Esophagus squamous epithelium (tissue), 5 donors: ENCODE data around the gene ARFIP2. TPM values are rescaled to one million over a fixed set of nuclear protein-coding genes. Genes with fewer than 3 reads are reported as not detected.
"Not testable (repeated sequence)": the region's sequence is repeated elsewhere in the genome, so short reads cannot be mapped to it uniquely, and the experiment has no call there.

Experiments
- DNase-seq: peaks from one replicate; lab custom pipeline; 2025; lab: John Stamatoyannopoulos, UW
- H3K27ac ChIP-seq, 4 donors: fragments of 200-600 bp; sonication (generic); one replicate each; pipeline ENCODE4 v1.5.1; 2016 to 2019; ENCODE audit warnings: mild to moderate bottlenecking in 1 of 4
- H3K27me3 ChIP-seq, 4 donors: fragments of 200-600 bp; sonication (generic); 1 replicate in 3 of 4; 2 replicates in 1 of 4; pipeline versions ENCODE4 v1.5.1 to v1.6.0; 2017 to 2021; ENCODE audit warnings: antibody characterized with exemption in 1 of 4
- H3K36me3 ChIP-seq, 3 donors: fragments of 200-600 bp; sonication (generic); one replicate each; pipeline ENCODE4 v1.5.1; 2016 to 2019
- H3K4me1 ChIP-seq, 3 donors: fragments of 200-600 bp; sonication (generic); one replicate each; pipeline ENCODE4 v1.5.1; 2017 to 2019
- H3K4me3 ChIP-seq, 4 donors: fragments of 200-600 bp; sonication (generic); 1 replicate in 3 of 4; 2 replicates in 1 of 4; pipeline ENCODE4 v1.5.1; 2016 to 2019; ENCODE audit warnings: mild to moderate bottlenecking in 2 of 4, moderate library complexity in 1 of 4
- H3K9me3 ChIP-seq, 3 donors: fragments of 200-600 bp; sonication (generic); one replicate each; pipeline ENCODE4 v1.5.1; 2016 to 2019
- POLR2A ChIP-seq, 4 donors: fragments of 450-650 bp; IDR thresholded peaks; one replicate each; pipeline ENCODE4 v1.6.1; 2017; ENCODE audit warnings: antibody characterized with exemption in 4 of 4, mild to moderate bottlenecking in 4 of 4, moderate library complexity in 3 of 4
- WGBS, 2 donors: methylation state at CpG; one replicate each; pipeline ENCODE4 v1.1.5; 2018; 5-methylcytosine and 5-hydroxymethylcytosine counted together
- intact Hi-C: fragments of 100-400 bp; cut with DNase I; formaldehyde crosslinking; loops from one replicate; pipeline ENCODE4 v1.15.0; 2022
- total RNA-seq, 4 donors: library from RNA; depleted of rRNA; stranded (reverse); fragments of >200 nt; gene quantifications; one replicate each; pipeline ENCODE4 v1.1.0, GENCODE V29; 2016
- TF ChIP-seq, protein P1 (sequence below), 6 experiments: fragments of 450-650 bp in 4 of 6; fragments of 200-600 bp in 2 of 6; sonication (generic) in 2 of 6; IDR thresholded peaks; one replicate each; pipeline ENCODE4 v1.5.1; 2016 to 2019; ENCODE audit warnings: antibody characterized with exemption in 6 of 6, mild to moderate bottlenecking in 4 of 6, moderate library complexity in 4 of 6
- donor health status: DM: yes; HTN: yes; CAD: no.

ARFIP2 gene
- total RNA-seq, 4 donors from 2014 or later: 39.4 to 74.6 (median 50.8) TPM

DNA sequence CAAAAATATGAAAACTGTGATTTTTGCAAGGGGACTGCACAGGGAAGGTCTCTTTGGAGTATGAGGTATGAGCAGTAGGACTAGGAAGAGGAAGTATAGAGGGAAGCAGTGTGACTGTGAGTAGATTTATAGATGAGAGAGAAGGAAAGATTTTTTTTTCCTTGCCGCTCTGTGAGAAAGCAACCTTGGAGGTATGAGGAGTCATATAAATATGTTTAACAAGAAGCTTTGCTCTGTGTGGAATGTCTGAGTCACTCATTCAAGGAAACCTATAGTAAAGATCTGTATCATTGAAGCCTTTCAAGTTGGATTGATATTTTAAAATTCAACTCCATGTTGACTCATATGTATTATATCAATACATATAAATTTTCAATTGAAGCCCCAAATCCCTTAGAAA is 42.1 kb upstream of the ARFIP2 start:
- Histone ChIP-seq H3K36me3 (peaks cover 0 to 28% (median 0%) of the 10 kb centered on the region in 3 donors), H3K4me3 (no peak overlapping the region), H3K4me1 (no peaks in the 10 kb centered on the region), H3K27me3 (no peaks in the 10 kb centered on the region), H3K27ac (no peak overlapping the region), H3K9me3 (no peaks in the 10 kb centered on the region)
- 0% methylated on average over 1 of the region's 1 CpG for WGBS, 2 donors
- no peak for DNase-seq
- intact Hi-C loops: no loop called here
- TF ChIP-seq POLR2A (IDR thresholded peaks at IDR 0.05): no peak
- TF ChIP-seq, protein P1, sequence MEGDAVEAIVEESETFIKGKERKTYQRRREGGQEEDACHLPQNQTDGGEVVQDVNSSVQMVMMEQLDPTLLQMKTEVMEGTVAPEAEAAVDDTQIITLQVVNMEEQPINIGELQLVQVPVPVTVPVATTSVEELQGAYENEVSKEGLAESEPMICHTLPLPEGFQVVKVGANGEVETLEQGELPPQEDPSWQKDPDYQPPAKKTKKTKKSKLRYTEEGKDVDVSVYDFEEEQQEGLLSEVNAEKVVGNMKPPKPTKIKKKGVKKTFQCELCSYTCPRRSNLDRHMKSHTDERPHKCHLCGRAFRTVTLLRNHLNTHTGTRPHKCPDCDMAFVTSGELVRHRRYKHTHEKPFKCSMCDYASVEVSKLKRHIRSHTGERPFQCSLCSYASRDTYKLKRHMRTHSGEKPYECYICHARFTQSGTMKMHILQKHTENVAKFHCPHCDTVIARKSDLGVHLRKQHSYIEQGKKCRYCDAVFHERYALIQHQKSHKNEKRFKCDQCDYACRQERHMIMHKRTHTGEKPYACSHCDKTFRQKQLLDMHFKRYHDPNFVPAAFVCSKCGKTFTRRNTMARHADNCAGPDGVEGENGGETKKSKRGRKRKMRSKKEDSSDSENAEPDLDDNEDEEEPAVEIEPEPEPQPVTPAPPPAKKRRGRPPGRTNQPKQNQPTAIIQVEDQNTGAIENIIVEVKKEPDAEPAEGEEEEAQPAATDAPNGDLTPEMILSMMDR (IDR thresholded peaks at IDR 0.05): no peak

DNA sequence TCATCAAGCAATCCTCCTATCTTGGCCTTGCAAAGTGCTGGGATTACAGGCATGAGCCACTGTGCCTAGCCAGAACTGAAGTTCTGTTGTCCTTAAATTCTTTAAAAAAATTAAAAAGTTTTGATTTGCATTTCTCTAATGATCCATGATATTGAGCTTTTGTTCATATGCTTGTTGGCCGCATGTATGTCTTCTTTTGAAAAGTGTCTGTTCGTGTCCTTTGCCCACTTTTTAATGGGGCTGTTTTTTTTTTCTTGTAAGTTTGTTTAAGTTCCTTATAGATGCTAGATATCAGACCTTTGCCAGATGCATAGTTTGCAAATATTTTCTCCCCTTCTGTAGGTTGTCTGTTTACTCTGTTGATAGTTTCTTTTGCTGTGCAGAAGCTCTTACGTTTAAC is 40.8 kb upstream of the ARFIP2 start:
- H3K27me3 ChIP-seq, H3K9me3 ChIP-seq, H3K4me3 ChIP-seq, intact Hi-C loops, H3K4me1 ChIP-seq, H3K27ac ChIP-seq, DNase-seq: not testable (repeated sequence)
- peaks cover 0 to 25% (median 0%) of the 10 kb centered on the region in 3 donors for H3K36me3 ChIP-seq
- 91 to 94% methylated on average over 3 of the region's 3 CpGs for WGBS, 2 donors

DNA sequence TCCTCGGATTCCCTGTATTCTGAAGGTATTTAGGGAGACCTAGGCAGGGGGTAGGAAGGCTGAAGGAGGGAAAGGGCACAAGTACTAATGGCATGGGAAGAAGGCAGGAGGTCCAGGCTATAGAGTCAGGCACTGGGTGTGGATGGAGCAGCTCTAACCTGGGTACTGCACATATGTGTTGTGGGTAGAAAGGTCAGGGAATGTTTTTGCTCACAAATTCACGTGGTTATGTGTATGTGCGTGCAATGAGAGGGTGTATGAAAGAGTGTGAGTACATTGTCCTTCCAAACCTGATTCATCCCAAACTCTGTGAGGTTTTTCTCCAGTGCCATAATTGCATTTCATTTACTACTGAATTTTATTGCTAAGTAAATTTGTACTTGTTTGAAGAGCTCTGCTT is 39.1 kb upstream of the ARFIP2 start:
- no peaks in the 10 kb centered on the region for H3K4me1 ChIP-seq
- no peak for DNase-seq
- TF ChIP-seq POLR2A (IDR thresholded peaks at IDR 0.05): no peak
- TF ChIP-seq, protein P1 (IDR thresholded peaks at IDR 0.05): no peak
- peaks cover 0 to 25% (median 0%) of the 10 kb centered on the region in 3 donors for H3K36me3 ChIP-seq
- 75 to 80% methylated on average over 3 of the region's 3 CpGs for WGBS, 2 donors
- H3K27ac ChIP-seq: no peak overlapping the region
- intact Hi-C loops: no loop called here
- H3K27me3 ChIP-seq: no peaks in the 10 kb centered on the region
- no peaks in the 10 kb centered on the region for H3K9me3 ChIP-seq
- no peak overlapping the region for H3K4me3 ChIP-seq

DNA sequence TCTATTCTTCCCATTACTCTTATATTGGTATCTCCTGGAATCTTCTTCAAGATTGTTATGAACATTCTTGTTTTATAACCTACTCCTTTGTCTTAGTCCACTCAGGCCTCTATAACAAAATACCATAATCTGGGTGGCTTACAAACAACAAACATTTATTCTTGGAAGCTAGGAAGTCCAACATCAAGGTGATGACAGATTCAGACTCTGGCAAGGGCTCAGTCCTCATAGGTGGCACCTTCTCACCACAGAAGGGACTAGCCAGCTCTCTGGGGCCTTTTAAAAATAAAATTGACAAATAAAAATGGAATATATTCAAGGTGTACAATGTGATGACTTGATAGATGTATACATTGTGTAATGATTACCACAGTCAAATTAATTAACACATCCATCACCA is 35.7 kb upstream of the ARFIP2 start:
- Histone ChIP-seq H3K27me3 (no peaks in the 10 kb centered on the region), H3K27ac (no peak overlapping the region), H3K9me3 (no peaks in the 10 kb centered on the region), H3K36me3 (peaks cover 0 to 52% (median 0%) of the 10 kb centered on the region in 3 donors), H3K4me3 (no peak overlapping the region), H3K4me1 (no peaks in the 10 kb centered on the region)
- intact Hi-C loops: no loop called here
- no peak for DNase-seq
- TF ChIP-seq, protein P1 (IDR thresholded peaks at IDR 0.05): no peak
- no peak for TF ChIP-seq POLR2A (IDR thresholded peaks at IDR 0.05)

DNA sequence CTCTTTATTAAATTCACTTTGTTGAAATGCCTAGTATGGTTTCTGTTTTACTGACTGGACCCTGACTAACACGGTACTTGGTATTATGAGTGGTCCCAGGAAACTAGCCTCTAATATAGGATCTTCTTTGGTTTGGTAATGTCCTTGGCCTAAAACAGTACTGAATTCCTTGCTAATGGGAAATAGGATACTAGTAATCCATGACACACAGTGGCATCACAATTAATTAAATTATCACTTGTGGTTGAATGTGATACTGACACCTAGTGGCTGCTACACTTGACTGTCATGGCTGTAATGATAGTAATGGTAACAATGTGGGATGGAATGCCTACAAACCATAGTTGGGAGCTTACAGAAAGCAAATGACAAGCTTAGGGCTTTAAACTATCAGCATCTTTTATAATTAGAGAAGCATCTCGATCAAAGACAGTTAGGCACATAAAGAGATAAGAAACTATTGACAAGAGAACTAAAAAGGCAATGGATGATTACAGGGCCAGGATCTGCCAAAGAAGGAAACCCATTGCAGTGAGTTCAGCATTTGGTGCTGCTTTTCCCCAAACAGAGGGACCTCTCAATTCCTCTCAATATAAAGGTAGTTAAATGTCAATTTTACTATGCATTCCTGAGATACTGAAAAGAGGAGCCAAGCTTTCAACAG is 24.6 kb upstream of the ARFIP2 start:
- peaks cover 0 to 57% (median 0%) of the 10 kb centered on the region in 3 donors for H3K36me3 ChIP-seq
- DNase-seq: no peak
- no peak overlapping the region for H3K27ac ChIP-seq
- H3K4me3 ChIP-seq: no peak overlapping the region
- TF ChIP-seq POLR2A (IDR thresholded peaks at IDR 0.05): no peak
- TF ChIP-seq, protein P1 (IDR thresholded peaks at IDR 0.05): peak; percentile 48 to 81 (median 64)
- H3K27me3 ChIP-seq: no peaks in the 10 kb centered on the region
- intact Hi-C loops: loop anchor here (10.0 kb wide), 2 partner anchors 61 to 131 kb away; partner anchors contain the start of gene HPX
- WGBS, 2 donors: 48 to 61% methylated on average over 2 of the region's 2 CpGs
- no peaks in the 10 kb centered on the region for H3K9me3 ChIP-seq
- H3K4me1 ChIP-seq: peaks cover 0 to 5% (median 0%) of the 10 kb centered on the region in 3 donors
